HG03064 (cell line): ENCODE data around the gene ZNF385B.

ENCODE experiments used
- ATAC-seq: cut with Tn5 transposase; IDR thresholded peaks from one replicate; pipeline ENCODE4 v1.9.1; 2021; ENCODE audit warnings: low read depth; ENCODE audit not compliant: unreplicated experiment

The ZNF385B gene

GRCh38 chr2:179751163-179751809, 110.1 kb downstream of the ZNF385B start:
- no peak for ATAC-seq

GRCh38 chr2:179749210-179749609, 112.2 kb downstream of the ZNF385B start:
- no peak for ATAC-seq

- no peak for ATAC-seq
Observed at GRCh38 chr2:179746981-179747380, 114.4 kb downstream of the ZNF385B start.

GRCh38 chr2:179745635-179746256, 115.7 kb downstream of the ZNF385B start:
- ATAC-seq, result no peak

- ATAC-seq, result no peak
Observed at GRCh38 chr2:179744401-179744800, 117.0 kb downstream of the ZNF385B start.

GRCh38 chr2:179741317-179741716, 120.1 kb downstream of the ZNF385B start:
- no peak for ATAC-seq

- no peak for ATAC-seq
Observed at GRCh38 chr2:179729966-179730365, 131.4 kb downstream of the ZNF385B start.

- ATAC-seq, result no peak
Observed at GRCh38 chr2:179726461-179727180, 134.8 kb downstream of the ZNF385B start.

- no peak for ATAC-seq
Observed at GRCh38 chr2:179724403-179724802, 137.0 kb downstream of the ZNF385B start.

GRCh38 chr2:179720173-179720772, 141.1 kb downstream of the ZNF385B start:
- ATAC-seq, result no peak

GRCh38 chr2:179715871-179716270, 145.5 kb downstream of the ZNF385B start:
- ATAC-seq, result no peak

GRCh38 chr2:179715196-179715595, 146.2 kb downstream of the ZNF385B start:
- ATAC-seq, result no peak

- ATAC-seq, result no peak
Observed at GRCh38 chr2:179712825-179713224, 148.6 kb downstream of the ZNF385B start.

GRCh38 chr2:179711375-179711774, 150.0 kb downstream of the ZNF385B start:
- no peak for ATAC-seq

GRCh38 chr2:179703702-179704101, 157.7 kb downstream of the ZNF385B start:
- ATAC-seq, result no peak

- no peak for ATAC-seq
Observed at GRCh38 chr2:179702912-179703311, 158.5 kb downstream of the ZNF385B start.

GRCh38 chr2:179701524-179702110, 159.8 kb downstream of the ZNF385B start:
- ATAC-seq, result no peak

- ATAC-seq, result no peak
Observed at GRCh38 chr2:179695486-179695885, 165.9 kb downstream of the ZNF385B start.

GRCh38 chr2:179694963-179695362, 166.4 kb downstream of the ZNF385B start:
- no peak for ATAC-seq

GRCh38 chr2:179692610-179693009, 168.8 kb downstream of the ZNF385B start:
- no peak for ATAC-seq

- ATAC-seq, result no peak
Observed at GRCh38 chr2:179692043-179692442, 169.4 kb downstream of the ZNF385B start.
